ENCODE results near the gene FBXL7.

- TF ChIP-seq CTCF (IDR thresholded peaks at IDR 0.05; ENCODE audit: insufficient read depth, low read length, poor library complexity, severe bottlenecking) = no peak
- TF ChIP-seq EZH2phosphoT487 (conservative IDR thresholded peaks at IDR 0.05; ENCODE audit: low read length) = no peak
Observed at GRCh38 chr5:15938961-15939360, 439.0 kb downstream of the FBXL7 start.
